ENCODE data around the gene NDUFA6. TPM values are rescaled to one million over a fixed set of nuclear protein-coding genes. Genes with fewer than 3 reads are reported as not detected.

NDUFA6 gene
- total RNA-seq, 2 experiments from 2014 or later, result 52.8 to 59.8 TPM

DNA sequence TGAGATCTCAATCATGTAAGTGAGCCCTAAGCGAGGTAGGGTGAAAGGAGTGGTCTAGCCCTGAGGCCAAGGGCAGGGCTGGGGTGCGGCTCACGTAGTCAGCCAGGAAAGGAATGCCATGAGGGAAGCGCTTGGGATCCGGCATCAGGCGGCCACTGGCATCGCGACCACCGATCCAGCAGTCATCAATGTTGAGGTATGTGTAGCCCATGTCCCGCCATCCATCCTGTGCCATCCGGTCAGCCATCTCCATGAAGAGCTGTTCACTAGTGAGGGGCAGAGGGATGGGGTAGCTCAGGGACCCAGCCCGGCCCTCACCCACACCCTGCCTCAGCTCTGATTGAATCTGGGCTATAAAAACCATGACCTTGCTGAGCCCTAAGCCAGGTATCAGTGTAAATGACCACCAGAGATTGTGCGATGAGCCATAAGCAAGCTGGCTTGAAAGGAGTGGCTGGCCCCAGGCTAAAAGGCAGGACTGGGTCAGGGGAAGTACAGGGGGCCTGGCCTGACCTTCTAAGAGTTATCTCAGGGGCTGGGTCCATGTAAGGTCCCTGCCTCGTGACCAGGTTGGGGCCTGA, 22.8 kb downstream of the NDUFA6 start:
- no peak for DNase-seq
- ATAC-seq (ENCODE audit: poor library complexity), result no peak
- Histone ChIP-seq H3K9me3 (ENCODE audit: control insufficient read depth in 1 of 2, insufficient read depth in 1 of 2, low read length in 2 of 2) (no peaks in the 10 kb centered on the region), H3K36me3 (ENCODE audit: insufficient read depth, low read length) (peaks cover 29% of the 10 kb centered on the region), H3K27me3 (ENCODE audit: control insufficient read depth in 1 of 2, insufficient read depth in 2 of 2, low read length in 2 of 2) (no peaks in the 10 kb centered on the region), H3K27ac (ENCODE audit: low read depth in 1 of 2, low read length in 2 of 2) (no peak overlapping the region), H3K4me3 (ENCODE audit: low read length) (no peak overlapping the region), H3K4me1 (ENCODE audit: insufficient read depth, low read length) (peaks cover 33% of the 10 kb centered on the region)
- TF ChIP-seq, protein P1, sequence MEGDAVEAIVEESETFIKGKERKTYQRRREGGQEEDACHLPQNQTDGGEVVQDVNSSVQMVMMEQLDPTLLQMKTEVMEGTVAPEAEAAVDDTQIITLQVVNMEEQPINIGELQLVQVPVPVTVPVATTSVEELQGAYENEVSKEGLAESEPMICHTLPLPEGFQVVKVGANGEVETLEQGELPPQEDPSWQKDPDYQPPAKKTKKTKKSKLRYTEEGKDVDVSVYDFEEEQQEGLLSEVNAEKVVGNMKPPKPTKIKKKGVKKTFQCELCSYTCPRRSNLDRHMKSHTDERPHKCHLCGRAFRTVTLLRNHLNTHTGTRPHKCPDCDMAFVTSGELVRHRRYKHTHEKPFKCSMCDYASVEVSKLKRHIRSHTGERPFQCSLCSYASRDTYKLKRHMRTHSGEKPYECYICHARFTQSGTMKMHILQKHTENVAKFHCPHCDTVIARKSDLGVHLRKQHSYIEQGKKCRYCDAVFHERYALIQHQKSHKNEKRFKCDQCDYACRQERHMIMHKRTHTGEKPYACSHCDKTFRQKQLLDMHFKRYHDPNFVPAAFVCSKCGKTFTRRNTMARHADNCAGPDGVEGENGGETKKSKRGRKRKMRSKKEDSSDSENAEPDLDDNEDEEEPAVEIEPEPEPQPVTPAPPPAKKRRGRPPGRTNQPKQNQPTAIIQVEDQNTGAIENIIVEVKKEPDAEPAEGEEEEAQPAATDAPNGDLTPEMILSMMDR (IDR thresholded peaks at IDR 0.05), result no peak
- no peaks in the 10 kb centered on the region for H3K9me3 Mint-ChIP-seq
- H3K4me3 Mint-ChIP-seq, result no peak overlapping the region
- no peak overlapping the region for H3K27ac Mint-ChIP-seq
- H3K4me1 Mint-ChIP-seq (ENCODE audit: low read depth), result peaks cover 38% of the 10 kb centered on the region
- POLR2A ChIA-PET, result interaction anchor here (4.3 kb wide), 1 partner anchor 12 kb away, joined by 43 read pairs; the partner anchor contains the start of gene SMDT1
- CTCF ChIA-PET, result no interaction called here
- intact Hi-C loops (cut with DNase I, micrococcal nuclease), result loop anchor here in 1 of 2 experiments (2.0 kb wide), 1 partner anchor 25 kb away; no protein-coding TSS in a partner anchor
- peaks cover 52% of the 10 kb centered on the region for H3K36me3 Mint-ChIP-seq (ENCODE audit: low read depth)
- H3K27me3 Mint-ChIP-seq, result no peaks in the 10 kb centered on the region

GRCh38 chr22:42066937-42067336, 23.6 kb downstream of the NDUFA6 start:
- H3K4me1 ChIP-seq (ENCODE audit: insufficient read depth, low read length), result peaks cover 28% of the 10 kb centered on the region
- intact Hi-C loops (cut with DNase I, micrococcal nuclease), result no loop called here
- Mint-ChIP-seq H3K27ac (no peak overlapping the region), H3K27me3 (no peaks in the 10 kb centered on the region), H3K4me1 (ENCODE audit: low read depth) (peaks cover 33% of the 10 kb centered on the region), H3K36me3 (ENCODE audit: low read depth) (peaks cover 57% of the 10 kb centered on the region), H3K4me3 (no peak overlapping the region), H3K9me3 (no peaks in the 10 kb centered on the region)
- no peak overlapping the region for H3K27ac ChIP-seq (ENCODE audit: low read depth in 1 of 2, low read length in 2 of 2)
- H3K9me3 ChIP-seq (ENCODE audit: control insufficient read depth in 1 of 2, insufficient read depth in 1 of 2, low read length in 2 of 2), result no peaks in the 10 kb centered on the region
- ChIA-PET CTCF (no interaction called here), POLR2A (no interaction called here)
- no peak for ATAC-seq (ENCODE audit: poor library complexity)
- DNase-seq, result no peak
- TF ChIP-seq, protein P1 (IDR thresholded peaks at IDR 0.05), result no peak
- H3K27me3 ChIP-seq (ENCODE audit: control insufficient read depth in 1 of 2, insufficient read depth in 2 of 2, low read length in 2 of 2), result no peaks in the 10 kb centered on the region
- no peak overlapping the region for H3K4me3 ChIP-seq (ENCODE audit: low read length)
- peaks cover 34% of the 10 kb centered on the region for H3K36me3 ChIP-seq (ENCODE audit: insufficient read depth, low read length)

DNA sequence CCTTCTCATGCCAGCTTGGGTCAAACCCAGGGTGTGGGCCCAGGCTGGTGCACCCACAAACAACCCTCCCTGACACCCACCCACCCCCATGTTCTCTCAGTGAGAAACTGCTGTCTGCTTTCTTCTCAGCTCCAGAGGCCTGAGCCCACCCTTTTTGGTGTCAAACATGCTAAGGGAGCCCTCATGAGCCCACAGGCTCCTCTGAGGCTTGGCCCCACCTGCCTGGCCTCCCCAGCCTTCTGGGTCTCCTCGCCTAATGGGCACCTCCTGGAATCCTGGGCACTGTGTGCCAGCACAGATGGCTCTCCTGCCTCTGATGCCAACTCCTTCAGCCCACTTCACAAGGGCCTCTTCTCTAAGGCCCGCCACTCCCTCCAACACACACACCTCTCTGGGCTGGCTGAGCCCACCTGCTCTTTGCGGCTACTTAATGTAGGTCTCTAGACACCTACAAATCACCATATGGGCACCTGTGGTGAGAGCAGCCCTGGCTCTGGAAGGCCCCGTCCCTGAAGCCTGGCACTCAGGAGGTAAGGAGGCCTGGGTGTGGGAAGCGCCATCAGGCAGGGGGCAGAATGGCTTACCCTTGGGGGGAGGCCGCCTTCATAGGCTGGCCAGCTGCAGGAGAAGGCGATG, 24.3 kb downstream of the NDUFA6 start:
- intact Hi-C loops (cut with DNase I, micrococcal nuclease), result no loop called here
- no peaks in the 10 kb centered on the region for H3K9me3 ChIP-seq (ENCODE audit: control insufficient read depth in 1 of 2, insufficient read depth in 1 of 2, low read length in 2 of 2)
- H3K27me3 ChIP-seq (ENCODE audit: control insufficient read depth in 1 of 2, insufficient read depth in 2 of 2, low read length in 2 of 2), result no peaks in the 10 kb centered on the region
- H3K36me3 ChIP-seq (ENCODE audit: insufficient read depth, low read length), result peaks cover 37% of the 10 kb centered on the region
- H3K4me3 ChIP-seq (ENCODE audit: low read length), result no peak overlapping the region
- DNase-seq (no peak), ATAC-seq (ENCODE audit: poor library complexity) (no peak)
- Mint-ChIP-seq H3K27me3 (no peaks in the 10 kb centered on the region), H3K27ac (no peak overlapping the region), H3K36me3 (ENCODE audit: low read depth) (peaks cover 57% of the 10 kb centered on the region), H3K4me1 (ENCODE audit: low read depth) (peaks cover 27% of the 10 kb centered on the region), H3K9me3 (no peaks in the 10 kb centered on the region), H3K4me3 (no peak overlapping the region)
- TF ChIP-seq, protein P1 (IDR thresholded peaks at IDR 0.05), result no peak
- POLR2A ChIA-PET, result interaction anchor here (0.6 kb wide), 1 partner anchor 14 kb away, joined by 3 read pairs; no protein-coding TSS in a partner anchor
- no peak overlapping the region for H3K27ac ChIP-seq (ENCODE audit: low read depth in 1 of 2, low read length in 2 of 2)
- peaks cover 21% of the 10 kb centered on the region for H3K4me1 ChIP-seq (ENCODE audit: insufficient read depth, low read length)
- CTCF ChIA-PET, result no interaction called here

Data from CD4-positive, alpha-beta T cell (primary cell).